Airway epithelial cell (primary cell): ENCODE results near the gene RHBDD1. TPM values are rescaled to one million over a fixed set of nuclear protein-coding genes. Genes with fewer than 3 reads are reported as not detected.

Source experiments
- total RNA-seq: library from RNA; depleted of rRNA; stranded (reverse); fragments of >200 nt; gene quantifications from 2 replicates; pipeline ENCODE4 v1.2.3, GENCODE V29; 2015

Gene RHBDD1, protein sequence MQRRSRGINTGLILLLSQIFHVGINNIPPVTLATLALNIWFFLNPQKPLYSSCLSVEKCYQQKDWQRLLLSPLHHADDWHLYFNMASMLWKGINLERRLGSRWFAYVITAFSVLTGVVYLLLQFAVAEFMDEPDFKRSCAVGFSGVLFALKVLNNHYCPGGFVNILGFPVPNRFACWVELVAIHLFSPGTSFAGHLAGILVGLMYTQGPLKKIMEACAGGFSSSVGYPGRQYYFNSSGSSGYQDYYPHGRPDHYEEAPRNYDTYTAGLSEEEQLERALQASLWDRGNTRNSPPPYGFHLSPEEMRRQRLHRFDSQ
- 6.7 and 11.8 TPM in 2 replicates for total RNA-seq

DNA sequence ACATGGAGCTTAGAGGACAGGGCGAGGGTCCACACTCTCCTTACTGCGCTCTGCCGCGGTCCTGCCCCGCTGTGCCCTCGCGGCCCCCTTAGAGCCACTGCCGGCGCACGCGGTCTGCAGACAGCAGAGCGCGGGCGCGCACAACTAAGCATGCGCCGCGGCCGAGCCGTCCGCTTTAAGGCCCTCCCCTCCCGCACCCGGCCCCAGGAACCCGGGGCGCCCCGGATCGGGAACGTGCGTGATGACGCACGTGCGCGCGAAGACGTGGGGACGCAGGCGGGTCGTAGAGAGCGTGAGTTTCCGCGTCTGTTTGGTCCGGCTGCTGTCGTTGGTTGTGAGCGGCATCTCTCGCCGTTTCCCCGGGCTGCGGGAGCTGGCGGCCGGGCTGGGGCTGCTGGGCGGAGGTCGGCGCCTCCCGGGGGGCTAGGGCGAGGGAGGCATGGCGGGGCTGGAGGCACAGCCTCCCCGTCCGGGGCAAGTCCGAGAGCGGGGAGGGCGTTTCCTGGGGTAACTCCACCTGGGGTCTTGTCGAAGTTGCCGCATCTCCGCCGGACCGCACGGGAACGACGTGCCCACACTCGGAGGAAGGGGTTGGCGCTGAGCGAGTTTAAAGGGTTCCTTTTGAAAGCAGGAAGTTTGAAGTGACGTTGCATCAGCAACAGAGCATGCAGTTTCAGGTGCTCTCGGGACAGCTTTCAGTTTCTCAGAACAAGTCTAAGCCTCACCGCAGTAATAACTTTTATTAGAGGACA, at the start of gene RHBDD1:
RHBDD1 (plus strand) TSS at position 259 of the 752 bp plus-strand sequence. CDS start 28,640 bp downstream, outside the sequence.

DNA sequence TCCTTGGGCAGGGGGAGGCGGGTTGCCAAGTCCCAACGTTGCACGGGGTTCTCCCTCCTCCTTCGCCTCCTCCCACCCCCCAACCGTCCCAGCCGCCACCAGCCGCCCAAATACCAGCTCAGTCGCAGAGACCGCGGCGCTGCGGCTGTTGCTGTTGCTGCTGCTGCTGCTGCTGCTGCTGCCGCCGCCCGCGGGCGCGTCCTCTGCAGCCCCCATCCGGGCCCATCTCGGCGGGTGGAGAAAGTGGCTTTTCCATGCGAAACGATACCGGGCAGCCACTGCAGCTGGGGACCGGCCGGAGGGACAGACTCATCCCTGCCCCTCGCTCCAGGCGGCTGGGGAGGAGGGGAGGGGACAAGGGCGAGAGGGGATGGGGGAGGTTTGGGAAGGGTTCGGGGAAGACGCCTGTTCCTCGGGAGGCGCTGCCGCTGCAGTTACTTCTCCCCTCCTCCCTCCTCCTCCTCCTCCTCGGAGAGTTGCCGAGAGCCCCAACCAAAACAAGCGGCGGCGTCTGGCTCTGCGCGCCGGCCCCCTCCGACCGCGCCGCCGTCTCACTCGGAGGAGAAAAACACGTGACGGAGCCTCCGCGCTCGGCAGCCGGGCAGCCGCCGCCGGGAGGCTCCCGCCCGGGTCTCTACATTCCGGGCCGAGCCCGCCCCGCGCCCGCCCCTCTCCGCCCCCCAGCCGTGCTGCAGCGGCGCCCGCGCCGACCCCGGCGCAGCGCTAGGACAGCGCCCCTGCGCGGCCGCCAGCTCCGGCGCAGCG, 36.5 kb upstream of the RHBDD1 start, which contains the start of gene IRS1:
IRS1 (minus strand) TSS at position 610 of the 765 bp plus-strand sequence. CDS start 1,082 bp downstream, outside the sequence.

Other genes starting within 250 kb of the RHBDD1 start
- gene IRS1, start 36.2 kb upstream of the RHBDD1 start, total RNA-seq, result 27.2 and 43.3 TPM in 2 replicates